ENCODE measurements around the gene AADACL4. TPM values are rescaled to one million over a fixed set of nuclear protein-coding genes. Genes with fewer than 3 reads are reported as not detected.

AADACL4 gene
- not detected for total RNA-seq

GRCh38 chr1:12643785-12644184 is at the start of gene AADACL4:
TSS of gene AADACL4 (plus strand) at chr1:12644085. CDS start at chr1:12644547, 462 bp downstream.
- POLR2A ChIA-PET, result interaction anchor here (0.6 kb wide), 1 partner anchor 1294 kb away, joined by 3 read pairs; no protein-coding TSS in a partner anchor
- CTCF ChIA-PET, result interaction anchor here (0.7 kb wide), 1 partner anchor 249 kb away, joined by 4 read pairs; no protein-coding TSS in a partner anchor

- ChIA-PET CTCF (interaction anchor here (0.6 to 2.5 kb wide), 5 partner anchors 9 to 76 kb away, joined by 3 to 7 read pairs (median 3); no protein-coding TSS in a partner anchor), POLR2A (no interaction called here)
These were observed 49.4 kb upstream of the AADACL4 start for GRCh38 chr1:12594490-12594889.

- ChIA-PET POLR2A (no interaction called here), CTCF (interaction anchor here (0.6 to 2.5 kb wide), 4 partner anchors 9 to 75 kb away, joined by 3 to 7 read pairs (median 3); no protein-coding TSS in a partner anchor)
These were observed 48.7 kb upstream of the AADACL4 start for GRCh38 chr1:12594966-12595756.

- ChIA-PET POLR2A (interaction anchor here (0.7 kb wide), 1 partner anchor 688 kb away, joined by 3 read pairs; no protein-coding TSS in a partner anchor), CTCF (interaction anchor here (1.2 to 2.5 kb wide), 2 partner anchors 24 to 63 kb away, joined by 3 to 7 read pairs; no protein-coding TSS in a partner anchor)
These were observed 48.2 kb upstream of the AADACL4 start for GRCh38 chr1:12595757-12596006.

- CTCF ChIA-PET, result interaction anchor here (1.2 kb wide), 1 partner anchor 63 kb away, joined by 3 read pairs; no protein-coding TSS in a partner anchor
- POLR2A ChIA-PET, result interaction anchor here (0.7 kb wide), 1 partner anchor 688 kb away, joined by 3 read pairs; no protein-coding TSS in a partner anchor
These were observed 47.7 kb upstream of the AADACL4 start for GRCh38 chr1:12596007-12596821.

GRCh38 chr1:12597792-12598191 is 46.1 kb upstream of the AADACL4 start:
- CTCF ChIA-PET, result interaction anchor here (1.6 to 1.9 kb wide), 2 partner anchors 23 to 300 kb away, joined by 3 to 9 read pairs; no protein-coding TSS in a partner anchor
- POLR2A ChIA-PET, result no interaction called here

GRCh38 chr1:12598974-12599373 is 44.9 kb upstream of the AADACL4 start:
- CTCF ChIA-PET, result interaction anchor here (1.6 to 1.9 kb wide), 2 partner anchors 21 to 302 kb away, joined by 3 to 9 read pairs; no protein-coding TSS in a partner anchor
- POLR2A ChIA-PET, result no interaction called here

GRCh38 chr1:12599657-12600056 is 44.2 kb upstream of the AADACL4 start:
- ChIA-PET POLR2A (no interaction called here), CTCF (interaction anchor here (1.9 kb wide), 1 partner anchor 21 kb away, joined by 9 read pairs; no protein-coding TSS in a partner anchor)

- ChIA-PET CTCF (interaction anchor here (1.2 to 7.3 kb wide), 3 partner anchors 11 to 200 kb away, joined by 3 to 67 read pairs (median 5); partner anchors contain the start of gene DHRS3), POLR2A (no interaction called here)
These were observed 43.5 kb upstream of the AADACL4 start for GRCh38 chr1:12600335-12600734.

GRCh38 chr1:12600880-12601633 is 42.8 kb upstream of the AADACL4 start:
- ChIA-PET POLR2A (interaction anchor here (0.6 to 1.2 kb wide), 2 partner anchors 18 to 98 kb away, joined by 4 to 5 read pairs; no protein-coding TSS in a partner anchor), CTCF (interaction anchor here (0.8 to 7.3 kb wide), 5 partner anchors 9 to 201 kb away, joined by 3 to 67 read pairs (median 5); partner anchors contain the start of gene DHRS3)

GRCh38 chr1:12601700-12602658 is 41.9 kb upstream of the AADACL4 start:
- POLR2A ChIA-PET, result interaction anchor here (1.2 kb wide), 1 partner anchor 17 kb away, joined by 5 read pairs; no protein-coding TSS in a partner anchor
- CTCF ChIA-PET, result interaction anchor here (0.8 to 7.3 kb wide), 4 partner anchors 10 to 54 kb away, joined by 3 to 67 read pairs (median 6); partner anchors contain the start of gene DHRS3

- CTCF ChIA-PET, result interaction anchor here (0.7 to 7.3 kb wide), 2 partner anchors 9 to 16 kb away, joined by 3 to 67 read pairs; partner anchors contain the start of gene DHRS3
- POLR2A ChIA-PET, result no interaction called here
These were observed 41.2 kb upstream of the AADACL4 start for GRCh38 chr1:12602659-12603024.

- CTCF ChIA-PET, result interaction anchor here (0.7 to 7.3 kb wide), 2 partner anchors 9 to 15 kb away, joined by 3 to 67 read pairs; partner anchors contain the start of gene DHRS3
These were observed 40.7 kb upstream of the AADACL4 start for GRCh38 chr1:12603224-12603623.

GRCh38 chr1:12604114-12604874 is 39.6 kb upstream of the AADACL4 start:
- POLR2A ChIA-PET, result interaction anchor here (1.1 to 1.2 kb wide), 2 partner anchors 13 to 15 kb away, joined by 4 to 5 read pairs; no protein-coding TSS in a partner anchor

More at GRCh38 chr1:12603224-12603623, 40.7 kb upstream of the AADACL4 start:
- POLR2A ChIA-PET, result no interaction called here

GRCh38 chr1:12604986-12605385 is 38.9 kb upstream of the AADACL4 start:
- POLR2A ChIA-PET, result interaction anchor here (1.1 to 1.2 kb wide), 2 partner anchors 12 to 14 kb away, joined by 4 to 5 read pairs; no protein-coding TSS in a partner anchor
- CTCF ChIA-PET, result interaction anchor here (0.5 to 7.3 kb wide), 2 partner anchors 13 to 228 kb away, joined by 3 to 67 read pairs; partner anchors contain the start of gene DHRS3

More at GRCh38 chr1:12604114-12604874, 39.6 kb upstream of the AADACL4 start:
- CTCF ChIA-PET, result interaction anchor here (0.5 to 7.3 kb wide), 3 partner anchors 10 to 227 kb away, joined by 3 to 67 read pairs (median 3); partner anchors contain the start of gene DHRS3

- POLR2A ChIA-PET, result no interaction called here
- CTCF ChIA-PET, result interaction anchor here (7.3 kb wide), 1 partner anchor 11 kb away, joined by 67 read pairs; the partner anchor contains the start of gene DHRS3
These were observed 36.6 kb upstream of the AADACL4 start for GRCh38 chr1:12607263-12607662.
